Testis (tissue), 3 donors: ENCODE measurements around the gene PIK3R2. TPM values are rescaled to one million over a fixed set of nuclear protein-coding genes. Genes with fewer than 3 reads are reported as not detected.

Experiments
- DNase-seq: peaks from one replicate; pipeline ENCODE4 v3.0.0-alpha.2; 2019
- H3K27ac ChIP-seq, 2 donors: fragments of 200-600 bp; sonication (generic); one replicate each; pipeline ENCODE4 v1.5.1; 2019
- H3K27me3 ChIP-seq: fragments of 200-600 bp; sonication (generic); one replicate; pipeline ENCODE4 v1.5.1; 2019
- H3K36me3 ChIP-seq: fragments of 200-600 bp; sonication (generic); one replicate; pipeline ENCODE4 v1.5.1; 2017; ENCODE audit warnings: low read depth; ENCODE audit errors: missing control alignments
- H3K4me1 ChIP-seq: fragments of 200-600 bp; sonication (generic); one replicate; pipeline ENCODE4 v1.5.1; 2019
- H3K4me3 ChIP-seq, 2 donors: fragments of 200-600 bp; sonication (generic); one replicate each; pipeline ENCODE4 v1.5.1; 2017 to 2019
- H3K9me3 ChIP-seq: fragments of 200-600 bp; sonication (generic); one replicate; pipeline ENCODE4 v1.5.1; 2017
- CTCF ChIP-seq, 3 experiments: fragments of 450-650 bp in 2 of 3; fragments of 200-600 bp in 1 of 3; sonication (generic) in 1 of 3; IDR thresholded peaks; one replicate each; pipeline ENCODE4 v1.5.1; 2016 to 2019; ENCODE audit warnings: antibody characterized with exemption in 3 of 3, mild to moderate bottlenecking in 2 of 3, moderate library complexity in 1 of 3
- POLR2A ChIP-seq: fragments of 450-650 bp; IDR thresholded peaks from one replicate; pipeline ENCODE4 v1.6.1; 2017; ENCODE audit warnings: antibody characterized with exemption, mild to moderate bottlenecking, moderate library complexity
- whole genome bisulfite sequencing, 2 donors: methylation state at CpG; one replicate each; pipeline ENCODE4 v1.1.5; 2018; 5-methylcytosine and 5-hydroxymethylcytosine counted together
- intact Hi-C: fragments of 100-400 bp; cut with DNase I; formaldehyde crosslinking; loops from one replicate; pipeline ENCODE4 v1.15.1; 2023; ENCODE audit warnings: low total_unique reads
- polyA plus RNA-seq: library from polyadenylated mRNA; stranded (reverse); fragments of 350-450 nt; fragmentation: Illumina TruSeq; extraction: RNeasy Lipid Tissue Mini Kit (QIAGEN cat#74804); gene quantifications from one replicate; pipeline ENCODE4 v1.2.3, GENCODE V29; 2014; ENCODE audit warnings: low read depth, low replicate concordance; ENCODE audit not compliant: insufficient read depth
- total RNA-seq, 2 donors: library from RNA; depleted of rRNA; stranded (reverse); fragments of >200 nt; gene quantifications; one replicate each; pipeline ENCODE4 v1.2.3, GENCODE V29; 2016

PIK3R2 gene
- total and polyA plus RNA-seq, 3 donors from 2014 or later, result 21.0 to 94.3 (median 87.6) TPM

DNA sequence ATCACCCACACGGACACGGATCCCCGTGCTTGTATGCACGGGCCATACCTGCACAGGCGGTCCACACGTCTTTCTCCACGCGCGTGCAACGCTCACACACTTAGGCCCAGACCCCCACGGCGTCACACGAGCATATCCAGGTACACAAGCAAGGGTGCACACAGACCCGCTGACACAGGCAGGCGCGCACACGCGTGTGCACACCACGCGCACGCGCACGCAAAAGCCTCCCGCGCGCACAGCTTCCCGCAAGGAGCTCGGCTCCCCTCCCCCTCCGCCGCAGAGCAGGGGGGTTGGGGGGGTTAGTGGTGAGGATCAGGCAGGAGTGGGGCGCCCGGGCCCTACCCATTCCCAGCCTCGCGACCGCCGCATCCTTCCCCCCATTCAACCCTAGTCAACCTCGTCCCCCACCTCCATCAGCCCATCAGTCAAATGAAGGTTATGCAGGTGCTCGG, 50.5 kb downstream of the PIK3R2 start:
- intact Hi-C loops, result no loop called here
- 0 to 1% methylated on average over 14 to 37 of the region's 38 CpGs for WGBS, 2 donors
- peaks cover 10% of the 10 kb centered on the region for H3K4me1 ChIP-seq
- peak overlapping the region; percentile 65 to 66 for H3K4me3 ChIP-seq
- no peak for TF ChIP-seq CTCF (IDR thresholded peaks at IDR 0.05)
- no peak for TF ChIP-seq POLR2A
- no peaks in the 10 kb centered on the region for H3K9me3 ChIP-seq
- no peak for DNase-seq
- no peaks in the 10 kb centered on the region for H3K27me3 ChIP-seq
- H3K27ac ChIP-seq, result peak overlapping the region; percentile 22 to 69
- H3K36me3 ChIP-seq, result no peaks in the 10 kb centered on the region

DNA sequence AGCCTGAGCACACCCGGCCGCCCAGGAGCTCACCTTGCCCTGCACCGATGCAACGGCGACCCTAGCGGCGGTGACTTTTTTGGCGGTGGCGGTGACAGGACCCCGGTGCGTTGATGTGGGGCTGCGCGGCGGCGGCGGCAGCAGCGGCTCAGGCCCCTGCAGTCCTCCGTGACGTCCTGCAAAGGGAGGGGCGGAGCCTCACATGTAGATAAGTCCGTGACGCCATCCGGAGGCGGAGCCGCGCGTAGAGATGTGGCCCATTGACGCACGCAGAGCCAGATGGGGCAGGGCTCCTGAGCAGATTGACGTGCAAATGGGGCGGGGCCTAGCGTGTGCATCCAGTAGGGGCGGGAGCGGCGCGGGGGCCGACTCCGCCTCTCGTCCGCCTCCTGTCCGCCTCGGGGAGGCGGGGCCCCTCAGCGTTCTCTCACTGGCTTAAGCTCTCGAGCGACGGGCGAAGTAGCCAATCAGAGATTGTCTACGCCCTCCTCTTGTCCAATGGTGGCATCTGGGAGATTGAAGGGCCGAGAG, 51.0 kb downstream of the PIK3R2 start, which contains the start of gene RAB3A:
Gene RAB3A, minus strand, starts transcription at position 180 of the 531 bp plus-strand sequence. CDS start 1,302 bp downstream, outside the sequence.
- Histone ChIP-seq H3K36me3 (no peaks in the 10 kb centered on the region), H3K27me3 (no peaks in the 10 kb centered on the region), H3K27ac (peak within 1 kb of the TSS; percentile 97 to 98), H3K4me3 (peak within 1 kb of the TSS; percentile 65 to 66), H3K4me1 (peaks cover 10% of the 10 kb centered on the region), H3K9me3 (no peaks in the 10 kb centered on the region)
- WGBS, 2 donors, result 0 to 1% methylated on average over 2 to 50 of the region's 50 CpGs
- peak; percentile 100 for DNase-seq
- peak; percentile 90 for TF ChIP-seq POLR2A
- TF ChIP-seq CTCF (IDR thresholded peaks at IDR 0.05), result peak in 2 of 3 experiments; percentile 9 to 35
- intact Hi-C loops, result no loop called here

DNA sequence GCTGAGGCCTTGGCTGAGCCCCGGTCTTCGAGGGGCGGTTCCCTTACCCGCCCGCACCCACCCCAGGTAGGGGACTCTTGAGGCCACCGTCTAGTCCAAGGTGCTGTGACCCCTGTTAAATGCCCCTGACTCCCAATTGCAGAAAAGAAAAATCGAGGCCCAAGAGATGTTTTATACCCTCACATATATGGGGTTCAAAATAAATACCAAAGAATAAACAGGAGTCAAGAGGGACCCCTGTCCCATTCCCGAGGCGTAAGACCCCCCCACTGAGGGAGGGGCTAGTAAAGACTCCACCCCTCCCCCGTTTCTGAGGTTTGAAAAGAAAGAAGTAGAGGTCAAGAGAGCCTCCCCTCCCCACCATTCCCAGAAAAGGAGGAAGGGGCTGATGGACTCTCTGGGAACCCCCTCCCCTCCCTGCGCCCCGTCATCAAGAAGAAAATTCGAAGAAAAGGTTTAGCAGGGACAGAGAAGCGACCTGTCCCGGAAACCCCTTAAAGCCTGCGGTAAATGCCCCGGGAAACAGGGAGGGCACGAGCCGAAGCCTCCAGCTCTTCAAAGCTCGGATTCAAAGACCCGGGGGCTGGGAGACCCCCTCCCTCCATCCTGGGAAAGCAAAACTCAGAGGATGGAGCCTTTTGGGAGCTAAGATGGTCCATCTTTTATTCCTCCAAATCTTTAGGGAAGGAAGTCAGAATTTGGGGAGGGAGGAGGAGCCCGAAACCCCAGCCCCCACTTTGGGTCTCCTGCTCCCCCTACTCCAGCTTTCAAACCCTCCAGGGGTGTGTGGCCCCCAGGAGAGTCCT, 51.6 kb downstream of the PIK3R2 start:
- 0 to 1% methylated on average over 20 to 22 of the region's 22 CpGs for WGBS, 2 donors
- no peaks in the 10 kb centered on the region for H3K27me3 ChIP-seq
- peaks cover 10% of the 10 kb centered on the region for H3K4me1 ChIP-seq
- no peak for DNase-seq
- no peaks in the 10 kb centered on the region for H3K36me3 ChIP-seq
- intact Hi-C loops, result no loop called here
- H3K27ac ChIP-seq, result peak overlapping the region; percentile 97 to 98
- peak; percentile 50 for TF ChIP-seq POLR2A
- no peak for TF ChIP-seq CTCF (IDR thresholded peaks at IDR 0.05)
- H3K9me3 ChIP-seq, result no peaks in the 10 kb centered on the region
- peak overlapping the region; percentile 52 to 66 for H3K4me3 ChIP-seq

- DNase-seq, result peak; percentile 85
- H3K4me1 ChIP-seq, result peaks cover 10% of the 10 kb centered on the region
These were observed 52.4 kb downstream of the PIK3R2 start for GRCh38 chr19:18205200-18205892.

More at GRCh38 chr19:18205200-18205892, 52.4 kb downstream of the PIK3R2 start:
- H3K27ac ChIP-seq, result peak overlapping the region; percentile 97 to 98
- no peaks in the 10 kb centered on the region for H3K36me3 ChIP-seq
- no peaks in the 10 kb centered on the region for H3K9me3 ChIP-seq
- peak overlapping the region; percentile 52 to 66 for H3K4me3 ChIP-seq
- no peaks in the 10 kb centered on the region for H3K27me3 ChIP-seq
- intact Hi-C loops, result no loop called here
- TF ChIP-seq POLR2A, result no peak
- TF ChIP-seq CTCF (IDR thresholded peaks at IDR 0.05), result no peak
- 8 to 9% methylated on average over 36 of the region's 36 CpGs for WGBS, 2 donors
